Epithelial cell of proximal tubule (primary cell): Measurements from ENCODE around the gene ARHGEF7. TPM values are rescaled to one million over a fixed set of nuclear protein-coding genes. Genes with fewer than 3 reads are reported as not detected.

Experiments used
- DNase-seq: peaks from one replicate; pipeline ENCODE4 v3.0.0-alpha.2; 2011; ENCODE audit warnings: low read depth
- H3K4me3 ChIP-seq: 2 replicates; pipeline ENCODE4 v1.5.1; 2011; ENCODE audit warnings: low read depth, mild to moderate bottlenecking, low read length
- total RNA-seq: library from RNA; depleted of rRNA; stranded (reverse); fragments of >200 nt; gene quantifications from 2 replicates; pipeline ENCODE4 v1.2.3, GENCODE V29; 2015
- TF ChIP-seq, protein P1 (sequence below): conservative IDR thresholded peaks from 2 replicates; pipeline ENCODE4 v1.5.1; 2012; ENCODE audit warnings: low read depth, mild to moderate bottlenecking, low read length

The ARHGEF7 gene
- total RNA-seq, 1 donor from 2014 or later = 21.9 TPM

DNA sequence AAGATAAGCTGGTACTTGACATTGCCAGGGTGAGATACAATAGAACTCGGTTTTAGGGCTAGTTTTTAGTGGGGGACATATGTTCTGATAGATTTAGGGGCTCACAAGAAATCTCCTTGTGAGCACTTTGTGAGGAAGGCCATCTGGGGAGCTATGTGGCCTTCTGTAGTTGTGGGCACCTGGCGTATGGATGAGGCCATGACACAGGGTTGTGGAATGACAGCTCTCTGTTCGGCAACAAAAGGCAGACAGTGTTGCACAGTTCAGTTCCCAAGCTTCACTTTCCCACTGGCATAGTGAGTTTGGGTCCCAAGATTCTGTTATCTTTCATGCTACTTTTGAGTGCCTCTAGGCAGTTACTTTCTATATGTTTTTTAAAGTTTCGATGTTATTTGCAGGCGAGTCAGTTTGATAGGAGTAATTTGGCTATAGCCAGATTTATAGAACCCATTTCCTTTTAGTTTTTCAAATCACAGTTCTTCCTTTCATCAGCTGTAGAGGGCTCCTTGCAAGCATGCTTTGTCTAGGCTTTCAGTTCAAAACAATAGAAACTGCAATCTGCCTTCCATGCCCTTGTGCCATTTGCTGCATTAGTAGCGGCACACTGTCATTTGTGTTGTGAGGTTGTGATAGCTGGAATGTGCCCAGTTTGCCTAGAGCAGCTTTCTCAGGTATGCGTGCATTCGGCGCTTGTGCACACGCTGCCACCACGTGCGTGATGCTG is 134.7 kb downstream of the ARHGEF7 start:
- TF ChIP-seq, protein P1, sequence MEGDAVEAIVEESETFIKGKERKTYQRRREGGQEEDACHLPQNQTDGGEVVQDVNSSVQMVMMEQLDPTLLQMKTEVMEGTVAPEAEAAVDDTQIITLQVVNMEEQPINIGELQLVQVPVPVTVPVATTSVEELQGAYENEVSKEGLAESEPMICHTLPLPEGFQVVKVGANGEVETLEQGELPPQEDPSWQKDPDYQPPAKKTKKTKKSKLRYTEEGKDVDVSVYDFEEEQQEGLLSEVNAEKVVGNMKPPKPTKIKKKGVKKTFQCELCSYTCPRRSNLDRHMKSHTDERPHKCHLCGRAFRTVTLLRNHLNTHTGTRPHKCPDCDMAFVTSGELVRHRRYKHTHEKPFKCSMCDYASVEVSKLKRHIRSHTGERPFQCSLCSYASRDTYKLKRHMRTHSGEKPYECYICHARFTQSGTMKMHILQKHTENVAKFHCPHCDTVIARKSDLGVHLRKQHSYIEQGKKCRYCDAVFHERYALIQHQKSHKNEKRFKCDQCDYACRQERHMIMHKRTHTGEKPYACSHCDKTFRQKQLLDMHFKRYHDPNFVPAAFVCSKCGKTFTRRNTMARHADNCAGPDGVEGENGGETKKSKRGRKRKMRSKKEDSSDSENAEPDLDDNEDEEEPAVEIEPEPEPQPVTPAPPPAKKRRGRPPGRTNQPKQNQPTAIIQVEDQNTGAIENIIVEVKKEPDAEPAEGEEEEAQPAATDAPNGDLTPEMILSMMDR = no peak
- H3K4me3 ChIP-seq = no peak overlapping the region
- DNase-seq = no peak

DNA sequence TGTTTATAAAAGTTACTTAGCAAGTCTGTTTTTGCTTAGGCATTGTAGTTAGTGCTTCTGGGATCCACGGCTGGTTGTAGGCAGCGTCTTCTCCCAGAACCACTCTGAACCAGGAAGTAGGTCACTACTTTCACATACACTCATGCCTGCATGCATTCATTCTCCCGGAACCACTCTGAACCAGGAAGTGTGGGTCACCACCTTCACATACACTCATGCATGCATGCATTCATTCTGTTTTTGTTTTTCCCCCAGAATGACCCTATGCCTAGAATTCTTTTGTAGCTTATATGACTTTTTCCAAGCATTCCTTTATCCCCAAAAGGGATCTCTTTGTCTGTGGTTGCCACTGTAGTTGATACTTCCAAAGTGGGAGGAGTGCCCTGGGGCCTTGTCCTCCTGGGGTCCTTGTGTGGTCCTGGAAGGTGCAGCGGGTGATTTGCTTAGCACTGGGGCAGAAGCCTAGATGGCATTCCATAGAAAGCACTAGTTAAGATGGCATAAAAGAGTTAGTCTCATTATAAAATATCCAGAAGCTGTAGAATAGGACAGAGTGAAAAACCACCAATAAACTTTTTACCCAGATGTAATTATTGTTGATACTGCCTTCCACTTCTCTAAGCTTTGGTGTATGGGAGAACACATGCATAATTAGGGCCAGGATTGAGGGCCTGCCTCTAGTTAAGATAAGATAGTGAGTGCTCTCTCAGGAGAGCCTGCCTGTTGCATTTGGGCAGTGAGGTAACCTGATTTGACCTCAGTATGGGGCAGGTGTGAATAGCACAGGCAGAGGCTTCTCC is 136.7 kb downstream of the ARHGEF7 start:
- DNase-seq = peak; percentile 74
- H3K4me3 ChIP-seq = no peak overlapping the region
- TF ChIP-seq, protein P1 = no peak

DNA sequence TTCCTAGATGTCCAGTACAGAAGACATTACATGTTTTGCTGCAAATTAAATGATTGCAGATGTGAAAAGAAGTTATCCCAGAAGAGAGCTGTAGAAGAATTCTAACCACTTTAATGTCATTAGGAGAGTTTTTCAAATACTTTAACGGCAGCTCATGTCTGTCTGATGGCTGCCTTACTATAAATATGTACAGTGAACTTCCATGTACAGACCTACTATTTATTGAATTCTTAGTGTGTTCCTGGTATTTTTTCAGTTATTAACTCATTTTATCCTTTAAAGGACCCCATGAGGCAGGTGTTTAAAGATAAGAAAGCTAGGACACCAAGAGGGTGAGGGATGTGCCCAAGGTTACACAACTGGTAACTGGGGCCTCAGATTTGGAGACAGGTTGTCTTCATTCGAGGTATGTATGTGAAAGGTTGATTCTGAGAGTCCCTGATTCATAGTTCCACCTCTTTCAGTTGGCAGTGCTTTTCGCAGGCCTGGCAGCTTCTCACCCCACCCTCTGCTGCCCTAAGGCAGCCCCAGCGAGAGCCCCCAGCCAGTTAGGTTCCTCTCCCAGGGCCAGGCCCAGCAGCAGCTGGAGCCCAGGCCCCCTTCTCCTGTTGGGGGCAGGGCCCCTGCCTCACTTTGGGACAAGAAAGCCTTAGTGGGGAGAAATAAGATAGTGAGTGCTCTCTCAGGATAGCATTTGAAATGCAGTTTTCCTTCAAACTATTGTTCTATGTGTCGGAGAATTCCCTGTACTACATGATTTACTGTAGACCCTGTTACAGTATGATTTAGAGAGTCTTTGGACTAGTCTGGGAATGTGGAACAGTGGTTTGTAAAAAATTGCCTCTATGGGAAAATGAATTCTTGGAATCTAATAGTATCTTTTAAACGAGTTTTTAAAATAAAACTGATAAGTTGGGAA is 137.6 kb downstream of the ARHGEF7 start:
- DNase-seq = no peak
- TF ChIP-seq, protein P1 = no peak
- no peak overlapping the region for H3K4me3 ChIP-seq

DNA sequence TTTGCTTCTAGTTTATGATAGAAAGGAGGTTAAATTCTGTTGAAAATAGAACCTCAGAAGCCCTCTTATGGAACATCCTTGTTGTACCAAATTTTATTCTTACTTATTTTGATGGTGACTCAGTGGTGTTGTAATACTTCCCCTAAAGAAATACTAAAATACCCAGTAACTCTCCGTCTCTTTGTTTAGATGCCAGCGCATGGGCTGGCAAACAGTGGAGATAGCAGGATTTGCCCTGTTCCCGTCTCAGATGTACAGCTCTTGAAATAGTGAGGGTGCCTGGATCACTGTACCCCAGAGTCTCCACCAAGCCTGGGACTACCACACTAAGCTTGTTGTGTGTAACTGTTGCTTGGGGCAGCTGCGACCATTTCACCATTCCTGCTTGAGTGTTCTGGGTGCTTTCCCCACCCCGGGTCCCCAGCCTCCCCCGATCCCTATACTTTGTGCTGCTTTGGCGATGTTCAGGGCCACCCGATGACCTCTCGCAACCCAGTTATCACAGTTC is 138.3 kb downstream of the ARHGEF7 start:
- TF ChIP-seq, protein P1 = no peak
- no peak overlapping the region for H3K4me3 ChIP-seq
- no peak for DNase-seq

GRCh38 chr13:111255228-111255790 is 140.2 kb downstream of the ARHGEF7 start:
- no peak overlapping the region for H3K4me3 ChIP-seq
- TF ChIP-seq, protein P1 = no peak
- DNase-seq = no peak

DNA sequence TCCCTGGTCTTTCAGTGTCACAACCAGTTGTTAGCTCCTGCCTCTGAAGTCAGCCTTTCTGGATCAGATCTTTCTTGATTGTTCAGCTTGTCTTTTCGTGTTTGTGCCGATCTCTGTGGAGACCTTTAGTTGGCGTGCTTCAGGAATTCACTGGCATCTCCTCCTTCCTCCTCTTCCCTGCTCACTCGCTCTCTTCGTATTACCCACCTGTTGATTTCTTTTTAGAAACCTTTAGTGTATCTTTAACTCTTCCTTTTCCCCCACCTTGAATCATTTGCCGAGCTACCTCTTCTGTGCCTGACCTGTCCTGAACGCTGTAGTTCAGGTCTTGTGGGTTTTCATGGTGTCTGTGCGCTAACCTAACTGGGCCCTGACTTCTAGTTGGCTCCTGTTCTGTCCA is 141.3 kb downstream of the ARHGEF7 start:
- DNase-seq = no peak
- TF ChIP-seq, protein P1 = no peak

More for the DNA sequence above, 141.3 kb downstream of the ARHGEF7 start:
- H3K4me3 ChIP-seq = no peak overlapping the region
